HG02623 (cell line): ENCODE results near the gene NCCRP1.

Experiments used
- ATAC-seq: cut with Tn5 transposase; IDR thresholded peaks from one replicate; pipeline ENCODE4 v1.9.1; 2021; ENCODE audit warnings: moderate library complexity; ENCODE audit not compliant: unreplicated experiment

The NCCRP1 gene

DNA sequence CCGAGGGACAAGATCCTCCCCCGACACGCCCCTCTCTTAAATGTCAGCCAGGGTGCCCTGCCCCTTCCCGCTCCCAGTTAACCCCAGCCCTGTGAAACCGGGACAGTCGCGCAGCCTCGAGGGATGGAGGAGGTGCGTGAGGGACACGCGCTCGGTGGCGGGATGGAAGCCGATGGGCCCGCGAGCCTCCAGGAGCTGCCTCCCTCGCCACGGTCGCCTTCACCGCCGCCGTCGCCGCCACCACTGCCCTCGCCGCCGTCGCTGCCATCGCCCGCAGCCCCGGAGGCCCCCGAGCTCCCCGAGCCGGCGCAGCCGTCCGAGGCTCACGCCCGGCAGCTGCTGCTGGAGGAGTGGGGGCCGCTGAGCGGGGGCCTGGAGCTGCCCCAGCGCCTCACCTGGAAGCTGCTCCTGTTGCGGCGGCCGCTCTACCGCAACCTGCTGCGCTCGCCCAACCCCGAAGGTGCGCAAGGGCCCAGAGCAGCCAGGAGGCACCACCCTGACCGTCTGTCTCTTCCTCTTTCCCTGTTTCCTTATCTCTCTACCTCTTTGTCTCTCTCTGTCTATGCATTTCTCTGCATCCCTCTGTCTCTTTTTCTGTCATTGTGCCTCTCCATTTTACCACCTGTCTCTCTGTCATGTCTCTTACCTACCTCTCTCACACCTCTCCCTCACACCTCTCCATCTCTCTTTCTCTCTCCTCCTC is at the start of gene NCCRP1:
TSS of gene NCCRP1 (plus strand) at position 105 of the 703 bp plus-strand sequence. CDS start at position 124, 19 bp downstream.
- no peak for ATAC-seq

GRCh38 chr19:39147480-39147879 is 49.3 kb upstream of the NCCRP1 start:
- ATAC-seq, result no peak

DNA sequence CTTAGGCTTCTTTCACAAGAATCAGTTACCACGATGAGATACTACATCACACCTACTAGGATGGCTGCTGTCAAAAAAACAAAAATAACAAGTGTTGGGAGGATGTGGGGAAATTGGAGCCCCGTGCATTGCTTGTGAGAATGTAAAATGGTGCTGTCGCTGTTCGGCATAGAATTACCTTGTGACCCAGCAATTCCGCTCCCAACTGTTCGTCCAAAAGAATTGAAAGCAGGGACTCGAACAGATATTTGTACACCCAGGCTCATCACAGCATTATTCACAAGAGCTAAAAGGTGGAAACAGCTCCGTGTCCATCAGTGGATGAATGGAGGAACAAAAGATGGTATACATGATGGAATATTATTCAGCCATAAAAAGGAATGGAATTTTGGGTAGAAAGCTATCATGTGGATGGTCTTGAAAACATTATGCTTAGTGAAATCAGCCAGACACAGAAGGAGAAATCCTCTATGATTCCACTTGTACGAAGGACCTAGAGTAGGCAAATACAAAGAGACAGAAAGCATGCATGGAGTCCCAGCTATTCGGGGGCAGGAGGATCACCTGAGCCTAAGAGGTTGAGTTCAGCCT is 47.7 kb upstream of the NCCRP1 start:
- no peak for ATAC-seq

DNA sequence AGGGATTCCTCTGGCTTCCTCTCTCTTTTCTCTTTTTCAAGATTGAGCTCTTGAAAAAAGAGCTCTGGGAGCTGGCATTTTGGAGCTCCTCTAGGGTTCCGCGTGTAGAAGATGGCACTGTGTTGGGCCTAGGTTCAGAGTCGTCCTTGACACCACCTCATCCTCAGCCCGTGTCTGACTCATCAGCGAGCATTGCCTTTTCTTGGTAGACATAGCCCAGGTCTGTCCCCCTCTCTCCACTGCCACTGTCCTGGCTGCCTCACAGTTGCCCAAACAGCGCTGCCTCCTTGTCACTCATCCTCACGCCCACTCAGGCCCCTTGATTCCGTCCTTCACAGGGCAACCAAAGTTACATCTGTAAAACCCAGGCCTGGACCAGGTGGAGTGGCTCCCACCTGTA is 46.5 kb upstream of the NCCRP1 start:
- ATAC-seq, result no peak

- ATAC-seq, result no peak
Measured at GRCh38 chr19:39150807-39151600, 45.8 kb upstream of the NCCRP1 start.

DNA sequence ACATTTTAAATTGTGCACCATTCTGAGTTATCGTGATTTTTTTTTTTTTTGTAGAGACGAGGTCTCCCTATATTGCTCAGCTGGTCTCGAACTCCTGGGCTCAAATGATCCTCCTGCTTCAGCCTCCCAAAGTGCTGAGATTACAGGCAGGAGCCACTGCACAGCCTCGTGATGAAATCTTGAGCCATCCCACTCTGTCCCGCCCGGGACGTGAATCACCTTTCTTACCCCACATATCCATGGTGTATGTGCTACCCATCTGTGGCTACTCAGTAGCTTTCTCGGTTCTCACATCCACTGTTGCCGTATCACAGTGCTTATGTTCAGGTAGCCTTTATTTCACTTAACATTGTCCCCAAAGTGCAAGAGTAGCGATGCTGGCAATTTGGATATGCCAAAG is 44.7 kb upstream of the NCCRP1 start:
- no peak for ATAC-seq

DNA sequence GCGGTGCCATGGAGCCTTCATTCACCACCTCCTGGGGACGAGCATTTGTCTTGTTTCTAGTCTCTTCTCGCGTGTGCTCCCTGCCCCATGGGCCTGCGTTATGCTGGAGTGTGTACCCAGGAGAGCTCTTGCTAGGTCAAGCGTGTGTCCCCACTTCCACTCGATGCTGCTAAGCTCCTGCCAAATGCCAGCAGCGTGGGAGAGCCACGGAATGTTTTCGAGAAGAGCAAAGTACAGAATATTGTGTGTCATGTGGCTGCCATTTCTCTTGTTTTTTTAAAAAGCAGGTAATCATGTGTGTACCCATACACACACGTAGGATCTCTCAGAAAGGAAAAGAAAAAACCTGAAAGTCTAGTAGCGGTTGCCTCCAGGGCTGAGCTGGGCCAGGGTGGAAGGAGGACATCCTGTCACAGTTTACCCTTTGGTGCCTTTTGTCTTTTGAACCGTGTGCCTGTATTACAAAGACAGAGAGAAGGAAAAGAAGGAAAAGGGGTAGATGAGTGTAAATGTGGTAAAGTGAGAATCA is 42.6 kb upstream of the NCCRP1 start:
- no peak for ATAC-seq

DNA sequence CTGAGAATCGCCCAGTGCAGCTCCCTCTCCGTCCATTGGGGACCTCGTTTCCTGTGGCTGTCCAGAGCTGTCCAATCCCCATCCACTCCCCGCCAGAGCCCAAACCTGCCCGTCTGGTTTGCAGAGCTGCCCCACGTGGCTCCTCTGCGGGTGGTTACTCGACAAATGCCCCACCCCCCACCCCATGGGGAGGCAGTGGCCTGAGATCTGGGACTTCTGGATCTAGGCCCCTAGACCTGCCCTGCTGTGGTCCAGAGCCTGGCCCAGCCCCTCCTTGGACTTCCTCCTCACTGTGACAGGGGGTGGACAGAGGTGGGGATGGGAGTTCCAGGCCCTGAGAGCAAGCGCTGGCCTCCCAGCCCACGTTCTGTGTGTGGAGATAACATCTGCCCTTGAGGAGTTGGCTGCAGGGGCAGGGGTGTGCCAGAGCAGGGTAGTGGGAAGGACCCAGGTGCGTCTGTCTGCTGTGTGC is 42.1 kb upstream of the NCCRP1 start:
- no peak for ATAC-seq

DNA sequence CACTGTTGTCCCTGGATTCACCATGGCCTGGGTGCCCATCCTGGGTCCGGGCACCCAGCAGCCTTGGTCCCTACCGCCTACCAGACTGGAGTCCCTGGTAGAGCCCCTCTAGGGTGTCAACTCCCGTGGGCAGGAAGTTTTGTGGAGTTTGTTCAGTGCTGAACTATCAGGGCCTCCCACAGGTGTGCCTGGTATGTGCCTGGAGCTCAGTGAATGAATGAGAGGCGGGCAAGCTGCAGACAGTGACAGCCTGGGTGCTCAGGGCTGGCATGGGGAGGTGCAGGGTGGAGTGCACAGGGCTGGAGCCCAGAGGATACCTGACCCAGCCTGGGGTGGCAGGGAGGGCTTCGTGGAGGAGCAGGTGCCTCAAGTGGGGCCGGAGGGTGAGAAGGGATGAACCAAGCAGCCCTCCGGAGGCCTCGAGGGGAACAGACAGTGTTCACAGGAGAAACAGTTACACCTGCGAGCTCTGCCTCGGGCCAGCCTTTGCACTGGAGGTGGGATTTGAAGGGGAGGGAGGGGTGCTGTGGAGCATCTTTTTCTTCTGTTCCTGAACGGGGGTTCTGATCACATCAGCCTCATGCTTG is 41.6 kb upstream of the NCCRP1 start:
- no peak for ATAC-seq

DNA sequence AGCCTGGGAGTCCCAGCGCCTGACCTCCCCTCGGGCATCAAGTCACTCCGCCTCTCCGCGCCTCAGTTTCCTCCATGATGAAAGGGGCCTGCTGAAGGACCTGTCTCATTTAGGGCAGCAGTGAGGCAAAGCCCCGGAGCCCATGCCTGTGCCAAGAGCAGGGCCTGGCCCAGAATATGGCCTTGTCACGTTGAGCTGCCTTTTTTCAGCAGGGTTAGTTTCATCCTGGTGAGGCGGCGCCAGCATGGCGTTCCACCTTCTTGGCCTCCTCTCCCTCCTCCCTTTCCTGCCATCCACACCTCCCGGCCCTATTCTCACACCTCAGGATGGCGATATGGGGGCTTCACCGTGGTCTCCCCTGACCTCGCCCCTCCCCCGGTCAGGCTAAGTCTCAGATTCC is 41.0 kb upstream of the NCCRP1 start:
- ATAC-seq, result no peak

- no peak for ATAC-seq
Measured at GRCh38 chr19:39156326-39157230, 40.2 kb upstream of the NCCRP1 start.

GRCh38 chr19:39157275-39157996 is 39.3 kb upstream of the NCCRP1 start:
- no peak for ATAC-seq

- no peak for ATAC-seq
Measured at GRCh38 chr19:39157997-39158389, 38.8 kb upstream of the NCCRP1 start.

GRCh38 chr19:39158646-39159260 is 38.0 kb upstream of the NCCRP1 start:
- no peak for ATAC-seq

GRCh38 chr19:39160523-39160861 is 36.3 kb upstream of the NCCRP1 start:
- no peak for ATAC-seq

DNA sequence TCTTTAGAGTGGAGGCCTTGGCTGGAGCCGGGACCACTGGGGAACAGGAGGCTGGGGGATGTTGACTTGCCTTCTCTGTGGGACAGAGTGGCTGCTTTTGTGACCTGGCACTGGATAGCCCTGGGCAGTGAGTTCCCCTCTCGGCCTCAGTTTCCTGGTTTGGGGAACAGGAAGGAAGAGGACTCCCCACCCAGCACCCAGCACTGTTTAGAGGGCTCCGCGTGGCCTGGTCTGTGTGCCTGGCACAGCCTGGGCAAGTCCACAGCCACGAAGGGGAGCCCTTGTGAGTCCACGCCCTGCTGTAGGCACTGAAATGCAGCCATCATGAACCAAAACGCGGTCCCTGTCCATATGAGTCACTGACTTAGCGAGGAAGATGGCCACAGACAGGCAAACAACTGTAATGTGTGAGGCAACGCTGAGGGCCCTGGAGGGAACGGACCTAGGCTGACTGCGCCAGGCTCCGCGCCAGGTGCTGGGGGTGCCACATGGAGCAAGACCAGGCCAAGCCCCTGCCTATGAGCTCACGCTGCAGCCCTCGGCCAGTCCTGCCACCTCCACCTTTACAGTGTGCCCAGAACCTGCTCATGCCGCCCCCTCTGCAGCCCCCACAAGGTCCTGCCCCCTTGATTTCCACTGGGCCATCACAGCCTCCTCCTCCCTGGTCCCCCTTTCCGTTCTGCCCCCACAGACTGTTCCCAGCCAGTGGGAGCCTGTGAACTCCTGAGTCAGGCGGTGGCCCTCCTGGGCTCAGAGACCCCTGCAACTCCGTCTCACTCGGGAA is 35.7 kb upstream of the NCCRP1 start:
- no peak for ATAC-seq

DNA sequence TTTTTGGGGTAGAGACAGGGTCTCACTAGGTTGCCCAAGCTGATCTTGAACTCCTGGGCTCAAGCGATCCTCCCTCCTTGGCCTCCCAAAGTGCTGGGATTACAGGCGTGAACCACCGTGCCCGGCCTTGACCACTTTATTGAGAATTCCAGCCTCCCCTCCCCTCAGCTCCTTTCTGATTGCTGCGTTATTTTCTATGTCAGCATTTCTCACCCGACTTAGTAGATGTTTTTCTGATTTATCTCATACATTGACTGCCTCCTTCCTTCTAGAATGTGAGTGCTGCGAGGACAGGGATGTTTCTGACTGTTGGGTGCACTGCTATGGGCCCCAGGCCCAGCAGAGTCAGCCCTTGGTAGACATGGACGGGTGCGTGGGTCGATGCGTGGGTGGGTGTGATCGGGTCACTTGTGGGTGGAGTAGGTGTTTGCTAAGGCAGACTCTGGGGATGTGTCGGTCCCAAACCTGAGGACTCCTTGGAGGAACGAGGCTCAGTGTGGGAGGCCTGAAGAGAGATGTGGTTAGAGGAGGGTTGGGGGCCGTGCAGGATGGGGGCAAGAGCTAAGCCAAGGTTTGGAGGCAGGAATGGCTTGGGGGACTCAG is 34.2 kb upstream of the NCCRP1 start:
- no peak for ATAC-seq

DNA sequence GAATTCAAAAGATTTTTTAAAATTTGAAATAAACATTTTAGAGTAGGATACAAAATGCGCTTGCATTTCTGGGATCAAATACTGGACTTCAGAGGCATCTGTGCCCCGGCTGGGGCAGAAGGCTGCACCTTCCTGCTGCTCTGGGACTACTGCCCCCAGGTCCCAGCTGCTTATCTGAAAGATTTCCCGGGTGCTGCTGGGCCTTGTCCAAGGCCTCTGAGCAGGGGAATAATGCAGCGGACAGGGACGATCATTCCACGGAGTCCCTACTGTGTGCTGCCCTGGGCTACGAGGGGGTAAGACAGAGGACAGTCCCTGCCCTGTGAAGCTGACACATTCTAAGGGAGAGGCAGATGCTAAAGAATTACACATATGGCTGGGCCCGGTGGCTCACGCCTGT is 33.1 kb upstream of the NCCRP1 start:
- ATAC-seq, result no peak
